Measurements from ENCODE around the gene C9orf50.

DNA sequence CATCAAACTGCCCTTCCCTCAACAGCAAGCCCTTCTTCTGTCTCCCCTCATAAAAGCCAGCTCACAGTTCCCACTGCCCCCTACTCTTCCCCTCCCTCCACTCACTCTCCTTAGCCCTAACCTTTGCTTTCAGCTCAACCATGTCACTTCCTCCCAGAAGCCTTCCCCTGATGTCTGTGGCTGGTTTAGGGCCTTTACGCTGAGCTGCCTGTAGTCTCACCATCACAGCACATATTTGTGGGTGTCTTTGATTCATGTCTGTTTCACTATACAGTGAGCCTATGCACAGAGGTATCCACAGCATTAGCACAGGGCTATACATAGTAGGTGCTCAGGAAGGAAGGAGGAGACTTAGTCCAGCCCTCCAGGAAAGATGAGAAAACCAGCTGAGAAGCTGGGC, 34.7 kb downstream of the C9orf50 start:
- no peak for TF ChIP-seq CTCF (tag by site-specific recombination; IDR thresholded peaks at IDR 0.05)
- TF ChIP-seq ZNF843 (tag by site-specific recombination; IDR thresholded peaks at IDR 0.05), result no peak
- TF ChIP-seq, protein P1, sequence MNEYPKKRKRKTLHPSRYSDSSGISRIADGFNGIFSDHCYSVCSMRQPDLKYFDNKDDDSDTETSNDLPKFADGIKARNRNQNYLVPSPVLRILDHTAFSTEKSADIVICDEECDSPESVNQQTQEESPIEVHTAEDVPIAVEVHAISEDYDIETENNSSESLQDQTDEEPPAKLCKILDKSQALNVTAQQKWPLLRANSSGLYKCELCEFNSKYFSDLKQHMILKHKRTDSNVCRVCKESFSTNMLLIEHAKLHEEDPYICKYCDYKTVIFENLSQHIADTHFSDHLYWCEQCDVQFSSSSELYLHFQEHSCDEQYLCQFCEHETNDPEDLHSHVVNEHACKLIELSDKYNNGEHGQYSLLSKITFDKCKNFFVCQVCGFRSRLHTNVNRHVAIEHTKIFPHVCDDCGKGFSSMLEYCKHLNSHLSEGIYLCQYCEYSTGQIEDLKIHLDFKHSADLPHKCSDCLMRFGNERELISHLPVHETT (tag by site-specific recombination; IDR thresholded peaks at IDR 0.05), result no peak
- no peak for TF ChIP-seq ZNF398 (tag by site-specific recombination; IDR thresholded peaks at IDR 0.05)
- TF ChIP-seq GFI1B (tag by site-specific recombination; IDR thresholded peaks at IDR 0.05), result no peak
- TF ChIP-seq PRDM1 (tag by site-specific recombination; IDR thresholded peaks at IDR 0.05), result no peak
- no peak for TF ChIP-seq ZNF121 (tag by site-specific recombination; IDR thresholded peaks at IDR 0.05)
- TF ChIP-seq ZBTB8A (tag by site-specific recombination; IDR thresholded peaks at IDR 0.05), result no peak
- no peak for TF ChIP-seq ZNF707 (tag by site-specific recombination; IDR thresholded peaks at IDR 0.05)
- TF ChIP-seq ZNF548 (tag by site-specific recombination; IDR thresholded peaks at IDR 0.05), result no peak
- no peak for TF ChIP-seq ATF2 (tag by site-specific recombination; IDR thresholded peaks at IDR 0.05; ENCODE audit: low read depth)
